CD14-positive monocyte (primary cell): Measurements from ENCODE around the gene USP44. TPM values are rescaled to one million over a fixed set of nuclear protein-coding genes. Genes with fewer than 3 reads are reported as not detected.

ENCODE experiments used
- DNase-seq, 3 donors: peaks; one replicate each; pipeline ENCODE4 v3.0.0-alpha.2; 2011 to 2022
- H2AFZ ChIP-seq: 2 replicates; pipeline ENCODE4 v1.6.0; 2012; ENCODE audit warnings: mild to moderate bottlenecking, low read depth, low read length, inconsistent platforms; ENCODE audit not compliant: insufficient read depth, poor library complexity, severe bottlenecking
- H3K27ac ChIP-seq, 2 donors: 1 replicate in 1 of 2; 2 replicates in 1 of 2; pipeline ENCODE4 v1.5.1; 2012 to 2013; ENCODE audit warnings: low read length in 2 of 2, control low read depth in 1 of 2, inconsistent platforms in 1 of 2, low read depth in 1 of 2, mild to moderate bottlenecking in 1 of 2
- H3K27me3 ChIP-seq, 2 donors: one replicate each; pipeline versions ENCODE4 v1.6.0 to v1.6.1; 2011 to 2013; ENCODE audit warnings: low read length in 2 of 2; ENCODE audit not compliant: control insufficient read depth in 2 of 2, insufficient read depth in 2 of 2
- H3K36me3 ChIP-seq, 2 donors: replicated peaks in 1 of 2; 1 replicate in 1 of 2; 2 replicates in 1 of 2; pipeline versions ENCODE4 v1.5.1 to v1.6.1; 2012 to 2013; ENCODE audit warnings: low read length in 2 of 2, control low read depth in 1 of 2, inconsistent platforms in 1 of 2, mild to moderate bottlenecking in 1 of 2; ENCODE audit not compliant: insufficient read depth in 2 of 2, control insufficient read depth in 1 of 2
- H3K4me1 ChIP-seq, 2 donors: 1 replicate in 1 of 2; 2 replicates in 1 of 2; pipeline versions ENCODE4 v1.5.1 to v1.6.1; 2012 to 2013; ENCODE audit warnings: low read length in 2 of 2, control low read depth in 1 of 2, inconsistent platforms in 1 of 2, mild to moderate bottlenecking in 1 of 2, moderate library complexity in 1 of 2; ENCODE audit not compliant: insufficient read depth in 2 of 2, control insufficient read depth in 1 of 2
- H3K4me2 ChIP-seq: replicated peaks from 2 replicates; pipeline ENCODE3; 2012; ENCODE audit warnings: low read length, moderate library complexity, mild to moderate bottlenecking; ENCODE audit not compliant: poor library complexity, severe bottlenecking; ENCODE audit errors: extremely low read depth
- H3K4me3 ChIP-seq, 3 experiments: fragments of 200-600 bp in 1 of 3; sonication (generic) in 1 of 3; replicated peaks in 1 of 3; 1 replicate in 2 of 3; 2 replicates in 1 of 3; pipeline ENCODE4 v1.5.1; 2011 to 2013; ENCODE audit warnings: low read length in 3 of 3, mild to moderate bottlenecking in 3 of 3, control low read depth in 2 of 3, low read depth in 2 of 3, inconsistent platforms in 1 of 3, moderate library complexity in 1 of 3
- H3K79me2 ChIP-seq: 2 replicates; pipeline ENCODE4 v1.6.0; 2012; ENCODE audit warnings: mild to moderate bottlenecking, control low read depth, inconsistent platforms, low read length, moderate library complexity; ENCODE audit not compliant: insufficient read depth
- H3K9ac ChIP-seq: 2 replicates; pipeline ENCODE4 v1.6.0; 2017; ENCODE audit warnings: low read length, mild to moderate bottlenecking; ENCODE audit not compliant: insufficient read depth, poor library complexity, severe bottlenecking
- H3K9me3 ChIP-seq, 2 donors: replicated peaks in 1 of 2; 1 replicate in 1 of 2; 2 replicates in 1 of 2; pipeline versions ENCODE4 v1.5.1 to v1.6.1; 2012 to 2013; ENCODE audit warnings: low read length in 2 of 2, control low read depth in 1 of 2; ENCODE audit not compliant: control insufficient read depth in 1 of 2, insufficient read depth in 1 of 2
- H4K20me1 ChIP-seq: 2 replicates; pipeline ENCODE4 v1.6.0; 2012; ENCODE audit warnings: mild to moderate bottlenecking, low read length, control low read depth, moderate library complexity; ENCODE audit not compliant: insufficient read depth
- H3K27ac Mint-ChIP-seq, 7 donors: one replicate each; pipeline ENCODE4 v1.8.0; 2020; ENCODE audit warnings: mild to moderate bottlenecking in 7 of 7, mixed read lengths in 7 of 7, moderate library complexity in 6 of 7, inconsistent platforms in 2 of 7
- H3K27me3 Mint-ChIP-seq, 3 donors: one replicate each; pipeline ENCODE4 v1.8.0; 2021 to 2022; ENCODE audit warnings: low read depth in 3 of 3, mild to moderate bottlenecking in 3 of 3, mixed read lengths in 3 of 3, moderate library complexity in 3 of 3, inconsistent platforms in 1 of 3
- H3K36me3 Mint-ChIP-seq, 2 donors: one replicate each; pipeline ENCODE4 v1.8.0; 2020; ENCODE audit warnings: mixed read lengths in 2 of 2, inconsistent platforms in 1 of 2, mild to moderate bottlenecking in 1 of 2
- H3K4me1 Mint-ChIP-seq: one replicate; pipeline ENCODE4 v1.8.0; 2020; ENCODE audit warnings: mild to moderate bottlenecking, mixed read lengths
- H3K4me3 Mint-ChIP-seq, 2 donors: one replicate each; pipeline ENCODE4 v1.8.0; 2020; ENCODE audit warnings: mild to moderate bottlenecking in 2 of 2, mixed read lengths in 2 of 2, moderate library complexity in 1 of 2
- H3K9me3 Mint-ChIP-seq, 7 donors: one replicate each; pipeline ENCODE4 v1.8.0; 2020 to 2022; ENCODE audit warnings: mixed read lengths in 7 of 7, mild to moderate bottlenecking in 6 of 7, moderate library complexity in 6 of 7, inconsistent platforms in 2 of 7
- intact Hi-C, 2 donors: fragments of 100-400 bp; cut with micrococcal nuclease; formaldehyde crosslinking; loops; one replicate each; pipeline versions ENCODE4 v1.15.0 to v1.15.1; 2023
- polyA plus RNA-seq, 3 donors: library from polyadenylated mRNA; depleted of rRNA in 1 of 3; unstranded in 2 of 3; stranded (reverse) in 1 of 3; fragments of 300-500 nt in 2 of 3; fragments of >200 nt in 1 of 3; fragmentation: Illumina TruSeq in 2 of 3; gene quantifications; 1 replicate in 2 of 3; 2 replicates in 1 of 3; pipeline ENCODE4 v1.2.3, GENCODE V29; 2012 to 2021
- TF ChIP-seq, protein P1 (sequence below): fragments of 200-600 bp; IDR thresholded peaks from one replicate; pipeline ENCODE4 v1.8.0; 2022; ENCODE audit warnings: antibody characterized with exemption, mild to moderate bottlenecking

USP44 gene
- polyA plus RNA-seq, 3 donors, result 0.12 to 0.13 TPM; not detected in 1

DNA sequence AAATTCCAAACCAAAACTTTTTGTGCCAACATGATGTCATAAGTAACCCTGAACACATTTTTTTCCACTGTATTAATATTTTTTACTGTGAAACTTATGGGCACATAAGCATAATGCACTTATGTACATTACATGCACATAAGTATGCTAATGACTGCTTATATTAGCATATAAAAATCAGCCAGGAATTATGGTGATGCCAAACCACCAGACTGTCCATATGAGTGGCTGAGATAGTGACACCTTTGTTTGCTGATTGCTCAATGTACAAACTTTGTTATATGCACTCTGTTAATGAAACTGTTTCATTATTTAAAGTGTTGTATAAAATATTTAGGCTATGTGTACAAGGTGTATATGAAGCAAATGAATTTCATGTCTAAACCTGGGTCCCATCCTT lies 32.3 kb downstream of the USP44 start:
- intact Hi-C loops, result no loop called here
- Histone ChIP-seq H3K4me3 (no peak overlapping the region), H3K36me3 (peaks cover 13 to 17% of the 10 kb centered on the region in 2 donors), H3K9me3 (no peaks in the 10 kb centered on the region), H3K4me2 (no peak overlapping the region), H3K27ac (no peak overlapping the region), H2AFZ (no peak overlapping the region), H4K20me1 (no peaks in the 10 kb centered on the region), H3K27me3 (no peaks in the 10 kb centered on the region), H3K79me2 (no peaks in the 10 kb centered on the region), H3K9ac (no peak overlapping the region), H3K4me1 (peaks cover 0 to 7% of the 10 kb centered on the region in 2 donors)
- Mint-ChIP-seq H3K9me3 (peaks cover 0 to 3% (median 0%) of the 10 kb centered on the region in 7 donors), H3K27ac (no peak overlapping the region), H3K4me1 (peaks cover 7% of the 10 kb centered on the region), H3K36me3 (peaks cover 15 to 20% of the 10 kb centered on the region in 2 donors), H3K27me3 (no peaks in the 10 kb centered on the region), H3K4me3 (no peak overlapping the region)
- DNase-seq, result no peak
- TF ChIP-seq, protein P1, sequence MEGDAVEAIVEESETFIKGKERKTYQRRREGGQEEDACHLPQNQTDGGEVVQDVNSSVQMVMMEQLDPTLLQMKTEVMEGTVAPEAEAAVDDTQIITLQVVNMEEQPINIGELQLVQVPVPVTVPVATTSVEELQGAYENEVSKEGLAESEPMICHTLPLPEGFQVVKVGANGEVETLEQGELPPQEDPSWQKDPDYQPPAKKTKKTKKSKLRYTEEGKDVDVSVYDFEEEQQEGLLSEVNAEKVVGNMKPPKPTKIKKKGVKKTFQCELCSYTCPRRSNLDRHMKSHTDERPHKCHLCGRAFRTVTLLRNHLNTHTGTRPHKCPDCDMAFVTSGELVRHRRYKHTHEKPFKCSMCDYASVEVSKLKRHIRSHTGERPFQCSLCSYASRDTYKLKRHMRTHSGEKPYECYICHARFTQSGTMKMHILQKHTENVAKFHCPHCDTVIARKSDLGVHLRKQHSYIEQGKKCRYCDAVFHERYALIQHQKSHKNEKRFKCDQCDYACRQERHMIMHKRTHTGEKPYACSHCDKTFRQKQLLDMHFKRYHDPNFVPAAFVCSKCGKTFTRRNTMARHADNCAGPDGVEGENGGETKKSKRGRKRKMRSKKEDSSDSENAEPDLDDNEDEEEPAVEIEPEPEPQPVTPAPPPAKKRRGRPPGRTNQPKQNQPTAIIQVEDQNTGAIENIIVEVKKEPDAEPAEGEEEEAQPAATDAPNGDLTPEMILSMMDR, result no peak

DNA sequence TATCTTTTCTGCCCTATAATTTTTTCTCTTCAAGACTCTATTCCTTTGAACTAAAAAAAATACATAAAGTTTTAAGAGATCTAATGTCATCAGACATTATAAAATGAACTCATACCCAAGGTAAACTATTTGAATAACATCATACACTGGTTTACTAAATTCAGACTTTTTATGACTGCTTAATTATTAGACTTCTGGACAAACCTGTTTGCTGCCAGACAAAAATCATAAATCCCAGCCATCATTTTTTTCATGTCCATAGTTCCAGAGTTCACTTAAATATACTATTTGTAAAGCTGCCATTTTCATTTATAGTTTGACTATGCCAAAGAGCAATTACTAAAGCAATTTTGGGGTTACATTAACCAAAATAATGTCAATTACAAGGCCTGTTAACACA lies 34.0 kb downstream of the USP44 start:
- Histone ChIP-seq H3K79me2 (no peaks in the 10 kb centered on the region), H3K4me1 (peaks cover 0 to 7% of the 10 kb centered on the region in 2 donors), H3K27me3 (no peaks in the 10 kb centered on the region), H3K4me2 (no peak overlapping the region), H4K20me1 (no peaks in the 10 kb centered on the region), H3K9me3 (no peaks in the 10 kb centered on the region), H2AFZ (no peak overlapping the region), H3K4me3 (no peak overlapping the region), H3K9ac (no peak overlapping the region), H3K36me3 (peaks cover 30 to 34% of the 10 kb centered on the region in 2 donors), H3K27ac (no peak overlapping the region)
- H3K9me3 Mint-ChIP-seq, result no peaks in the 10 kb centered on the region
- no peak for DNase-seq
- H3K36me3 Mint-ChIP-seq, result peaks cover 32 to 37% of the 10 kb centered on the region in 2 donors
- H3K4me3 Mint-ChIP-seq, result no peak overlapping the region
- H3K27ac Mint-ChIP-seq, result no peak overlapping the region
- intact Hi-C loops, result no loop called here
- H3K4me1 Mint-ChIP-seq, result peaks cover 7% of the 10 kb centered on the region
- TF ChIP-seq, protein P1, result no peak
- no peaks in the 10 kb centered on the region for H3K27me3 Mint-ChIP-seq
